ENCODE measurements around the gene IZUMO1R. TPM values are rescaled to one million over a fixed set of nuclear protein-coding genes. Genes with fewer than 3 reads are reported as not detected.
"Not testable (repeated sequence)": the region's sequence is repeated elsewhere in the genome, so short reads cannot be mapped to it uniquely, and the experiment has no call there.

Gene IZUMO1R
- total RNA-seq, 1 donor from 2014 or later = not detected

- no peak for DNase-seq
These were observed 22.6 kb downstream of the IZUMO1R start for GRCh38 chr11:94326947-94327346.

GRCh38 chr11:94328587-94329080 is 24.3 kb downstream of the IZUMO1R start:
- DNase-seq = no peak

- DNase-seq = peak; percentile 5
These were observed 25.1 kb downstream of the IZUMO1R start for GRCh38 chr11:94329501-94329900.

- no peak for DNase-seq
These were observed 26.4 kb downstream of the IZUMO1R start for GRCh38 chr11:94330789-94331188.

- no peak for DNase-seq
These were observed 28.4 kb downstream of the IZUMO1R start for GRCh38 chr11:94332814-94333213.

- no peak for DNase-seq
These were observed 31.7 kb downstream of the IZUMO1R start for GRCh38 chr11:94336033-94336432.

- DNase-seq = peak; percentile 13
These were observed 34.3 kb downstream of the IZUMO1R start for GRCh38 chr11:94338651-94339050.

- no peak for DNase-seq
These were observed 37.9 kb downstream of the IZUMO1R start for GRCh38 chr11:94342250-94342649.

- no peak for DNase-seq
These were observed 39.1 kb downstream of the IZUMO1R start for GRCh38 chr11:94343495-94343894.

GRCh38 chr11:94346311-94346710 is 41.9 kb downstream of the IZUMO1R start:
- DNase-seq = not testable (repeated sequence)

- DNase-seq = not testable (repeated sequence)
These were observed 46.6 kb downstream of the IZUMO1R start for GRCh38 chr11:94350850-94351563.

Other genes starting within 250 kb of the IZUMO1R start
- 55.5 TPM for gene PANX1, start 175.7 kb upstream of the IZUMO1R start, total RNA-seq
- 0.10 TPM for gene GPR83, start 96.8 kb downstream of the IZUMO1R start, total RNA-seq
- 40.7 TPM for gene MRE11, start 189.3 kb downstream of the IZUMO1R start, total RNA-seq
- gene ANKRD49, start 189.4 kb downstream of the IZUMO1R start, total RNA-seq = 19.8 TPM
- not detected for gene C11orf97, start 207.9 kb downstream of the IZUMO1R start, total RNA-seq
- 7.8 TPM for gene FUT4, start 239.3 kb downstream of the IZUMO1R start, total RNA-seq

All from tongue (tissue), 2 donors.